OCI-LY3 (cell line): Measurements from ENCODE around the gene MESP2.

Source experiments
- EZH2phosphoT487 ChIP-seq: fragments of 200-600 bp; shearing (Covaris generic); IDR thresholded peaks from 2 replicates; pipeline ENCODE4 v1.6.1; 2018; ENCODE audit warnings: antibody characterized with exemption, mixed run types, low read depth
- TF ChIP-seq, protein P1 (sequence below): fragments of 200-600, 300-600 bp; sonication (generic); IDR thresholded peaks from 2 replicates; pipeline ENCODE4 v1.5.1; 2014; ENCODE audit warnings: antibody characterized with exemption, low read length, low read depth

GRCh38 chr15:89785774-89786140, 9.6 kb downstream of the MESP2 start:
- TF ChIP-seq, protein P1, sequence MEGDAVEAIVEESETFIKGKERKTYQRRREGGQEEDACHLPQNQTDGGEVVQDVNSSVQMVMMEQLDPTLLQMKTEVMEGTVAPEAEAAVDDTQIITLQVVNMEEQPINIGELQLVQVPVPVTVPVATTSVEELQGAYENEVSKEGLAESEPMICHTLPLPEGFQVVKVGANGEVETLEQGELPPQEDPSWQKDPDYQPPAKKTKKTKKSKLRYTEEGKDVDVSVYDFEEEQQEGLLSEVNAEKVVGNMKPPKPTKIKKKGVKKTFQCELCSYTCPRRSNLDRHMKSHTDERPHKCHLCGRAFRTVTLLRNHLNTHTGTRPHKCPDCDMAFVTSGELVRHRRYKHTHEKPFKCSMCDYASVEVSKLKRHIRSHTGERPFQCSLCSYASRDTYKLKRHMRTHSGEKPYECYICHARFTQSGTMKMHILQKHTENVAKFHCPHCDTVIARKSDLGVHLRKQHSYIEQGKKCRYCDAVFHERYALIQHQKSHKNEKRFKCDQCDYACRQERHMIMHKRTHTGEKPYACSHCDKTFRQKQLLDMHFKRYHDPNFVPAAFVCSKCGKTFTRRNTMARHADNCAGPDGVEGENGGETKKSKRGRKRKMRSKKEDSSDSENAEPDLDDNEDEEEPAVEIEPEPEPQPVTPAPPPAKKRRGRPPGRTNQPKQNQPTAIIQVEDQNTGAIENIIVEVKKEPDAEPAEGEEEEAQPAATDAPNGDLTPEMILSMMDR = no peak
- no peak for TF ChIP-seq EZH2phosphoT487
